Embryonic facial prominence (tissue), 1 donor: Measurements from ENCODE around the gene OLFML3.
A peak's percentile ranks its signal among the peaks of the same experiment; 100 is the strongest.
"Not testable (repeated sequence)": the region's sequence is repeated elsewhere in the genome, so short reads cannot be mapped to it uniquely, and the experiment has no call there.

Experiments used
- DNase-seq: peaks from one replicate; pipeline ENCODE4 v3.0.0-alpha.2; 2016; ENCODE audit errors: extremely low spot score

OLFML3 gene

GRCh38 chr1:113978863-113979702, at the start of gene OLFML3:
Gene OLFML3 (plus strand): TSS chr1:113979474. CDS start chr1:113979517, 43 bp downstream.
- DNase-seq, result peak; percentile 95

DNA sequence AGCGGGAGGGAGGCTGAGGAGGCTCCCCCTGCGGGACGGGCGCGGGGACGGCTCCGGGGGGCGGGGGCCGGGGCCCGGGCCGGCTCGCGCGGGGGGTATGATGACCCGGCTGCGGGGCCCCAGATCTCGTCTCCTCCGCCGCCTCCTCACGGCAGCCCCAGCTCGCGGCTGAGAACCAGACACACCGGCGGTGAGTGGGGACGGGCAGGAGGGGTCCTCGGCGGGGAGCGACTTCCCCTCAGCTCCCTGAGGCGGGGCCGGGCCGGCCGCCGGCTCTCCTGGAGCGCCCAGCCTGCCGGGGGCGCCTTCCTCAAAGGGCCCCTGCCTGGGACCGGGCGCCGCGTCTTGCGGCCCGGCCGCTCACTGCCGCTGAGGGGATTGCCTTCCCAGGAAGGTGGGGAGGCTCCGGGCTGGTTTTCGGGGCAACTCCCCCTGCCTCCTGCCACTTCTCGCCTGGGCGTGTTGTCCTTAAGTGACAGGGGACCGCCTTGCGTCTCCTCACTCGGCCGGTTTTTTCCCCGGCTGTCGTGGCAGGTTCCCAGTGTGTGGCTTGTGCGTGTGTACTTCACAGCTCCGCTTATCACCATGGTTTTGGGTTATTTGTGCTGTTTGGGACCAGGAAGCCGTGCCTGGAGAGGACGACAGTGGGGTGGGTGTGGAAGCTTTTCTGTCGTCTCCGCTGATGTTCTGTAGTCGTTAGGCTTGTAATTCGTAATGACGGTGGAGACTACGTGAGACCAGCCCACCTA, 49.4 kb upstream of the OLFML3 start:
- no peak for DNase-seq

- DNase-seq, result peak; percentile 96
Observed at GRCh38 chr1:113930499-113931161, 48.6 kb upstream of the OLFML3 start.

GRCh38 chr1:113931451-113931851, 47.8 kb upstream of the OLFML3 start:
- DNase-seq, result peak; percentile 22

DNA sequence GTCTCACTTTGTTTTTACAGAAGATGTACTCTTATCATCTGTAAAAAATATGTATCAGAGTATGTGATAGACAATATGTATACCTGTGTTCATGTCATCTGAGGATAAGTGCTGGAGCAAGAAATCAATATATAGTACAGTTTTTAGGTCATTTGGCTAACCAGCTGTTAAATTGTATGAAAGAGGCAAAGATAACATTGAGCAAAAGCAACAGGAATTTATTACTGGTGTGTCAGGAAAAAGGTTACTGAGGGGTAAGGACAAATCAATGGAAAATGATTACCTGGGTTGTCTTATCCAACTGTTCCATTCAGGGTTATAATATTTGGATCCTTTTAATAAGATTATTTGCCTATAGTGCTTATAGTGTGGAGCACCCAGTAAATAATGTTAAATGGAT, 45.3 kb upstream of the OLFML3 start:
- no peak for DNase-seq

DNA sequence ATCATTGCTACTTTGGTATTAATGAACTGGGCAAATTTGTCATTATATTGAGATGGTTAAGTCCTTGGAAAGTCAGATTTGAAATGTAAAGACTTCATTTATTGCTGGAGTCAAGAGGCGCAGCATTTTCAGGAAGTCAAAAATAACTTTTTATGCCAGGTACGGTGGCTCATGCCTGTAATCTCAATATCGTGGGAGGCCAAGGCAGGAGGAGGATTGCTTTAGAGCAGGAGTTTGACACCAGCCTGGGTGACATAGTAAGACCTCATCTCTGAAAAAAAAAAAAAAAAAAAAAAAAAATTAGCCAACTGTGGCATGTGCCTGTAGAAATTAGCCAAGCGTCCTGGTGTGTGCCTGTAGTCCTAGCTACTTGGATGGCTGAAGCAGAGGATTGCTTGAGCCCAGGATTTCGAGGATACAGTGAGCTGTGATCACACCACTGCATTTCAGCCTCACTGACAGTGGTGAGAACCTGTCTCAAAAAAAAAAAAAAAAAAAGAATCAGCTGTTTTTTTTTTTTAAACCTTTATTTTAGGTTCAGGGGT, 44.7 kb upstream of the OLFML3 start:
- DNase-seq, result no peak

- DNase-seq, result no peak
Observed at GRCh38 chr1:113935176-113935575, 44.1 kb upstream of the OLFML3 start.

DNA sequence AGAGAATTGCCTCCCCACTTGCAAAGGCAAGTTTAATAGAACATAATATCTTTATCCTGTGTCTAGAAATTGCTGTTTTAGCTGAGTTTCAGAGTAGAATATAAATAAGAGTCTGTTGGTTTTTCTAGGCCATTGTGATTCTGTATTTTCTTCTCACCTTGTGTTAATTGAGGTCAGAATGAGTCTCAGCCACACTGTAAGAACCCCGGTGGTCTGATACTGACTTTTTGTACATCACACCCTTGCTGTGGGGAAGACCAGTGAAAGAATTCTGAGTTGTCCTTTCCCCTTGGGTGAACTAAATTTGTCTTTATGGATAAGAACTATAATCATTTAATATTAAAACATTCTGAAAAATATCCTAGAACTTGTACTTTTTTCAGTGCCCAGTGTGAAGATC, 43.3 kb upstream of the OLFML3 start:
- DNase-seq, result no peak

DNA sequence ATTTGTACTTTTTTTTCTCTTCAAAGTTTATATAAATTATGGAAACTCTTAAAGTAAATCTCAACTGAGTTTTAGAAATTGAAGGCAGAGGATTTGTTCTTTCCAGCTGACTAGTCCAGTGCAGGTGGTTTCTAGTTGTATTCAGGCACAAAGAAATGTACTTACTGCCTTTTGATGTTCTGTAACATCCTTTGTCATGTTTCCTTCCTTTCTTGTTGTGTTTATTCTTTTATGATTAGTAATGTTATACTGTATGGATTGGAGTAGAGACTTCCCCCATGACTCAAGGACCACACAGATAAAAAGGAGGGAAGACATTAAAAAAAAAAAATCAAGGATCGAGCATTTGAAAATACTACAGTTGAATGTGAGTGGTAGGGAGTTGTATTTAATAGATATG, 42.1 kb upstream of the OLFML3 start:
- no peak for DNase-seq

GRCh38 chr1:113938192-113938591, 41.1 kb upstream of the OLFML3 start:
- DNase-seq, result no peak

- no peak for DNase-seq
Observed at GRCh38 chr1:113940365-113941244, 38.7 kb upstream of the OLFML3 start.

- no peak for DNase-seq
Observed at GRCh38 chr1:113941245-113941559, 38.1 kb upstream of the OLFML3 start.

GRCh38 chr1:113942527-113942926, 36.7 kb upstream of the OLFML3 start:
- DNase-seq, result no peak

GRCh38 chr1:113943028-113943811, 36.1 kb upstream of the OLFML3 start:
- no peak for DNase-seq

DNA sequence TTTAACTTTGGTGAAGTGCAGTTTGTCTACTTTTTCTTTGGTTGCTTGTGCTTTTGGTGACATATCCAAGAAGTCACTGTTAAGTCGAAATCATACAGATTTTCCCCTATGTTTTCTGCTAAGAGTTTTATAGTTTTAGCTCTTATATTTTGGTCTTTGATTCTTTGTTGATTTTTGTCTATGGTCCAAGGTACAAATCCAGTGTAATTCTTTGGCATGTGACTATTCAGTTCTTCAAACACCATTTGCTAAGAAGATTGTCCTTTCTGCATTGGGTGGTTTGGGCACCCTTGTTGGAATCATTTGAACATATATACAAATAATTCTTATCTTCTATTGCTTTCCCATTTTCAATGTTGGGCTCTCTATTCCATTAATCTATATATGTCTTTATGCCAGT, 33.9 kb upstream of the OLFML3 start:
- no peak for DNase-seq

DNA sequence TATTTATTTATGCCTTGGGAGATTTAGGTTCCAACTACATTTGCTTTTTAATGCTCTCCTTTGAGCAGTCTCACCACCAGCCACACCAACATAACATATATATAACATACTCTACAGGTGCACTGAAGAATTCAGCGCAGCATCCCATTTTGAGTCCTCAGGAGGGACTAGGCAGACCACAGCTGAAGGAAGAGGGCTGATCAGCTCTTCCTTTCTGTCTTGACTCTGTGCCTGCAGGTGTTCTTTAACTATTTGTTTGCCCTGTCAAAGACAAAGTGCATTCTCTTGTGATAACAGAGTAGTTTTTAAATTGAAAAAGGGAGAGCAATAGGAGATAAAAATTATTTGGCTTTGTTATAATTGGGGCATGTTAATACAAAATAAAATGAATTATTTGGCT, 33.2 kb upstream of the OLFML3 start:
- DNase-seq, result no peak

- no peak for DNase-seq
Observed at GRCh38 chr1:113946678-113947387, 32.4 kb upstream of the OLFML3 start.

GRCh38 chr1:113947388-113948107, 31.7 kb upstream of the OLFML3 start:
- no peak for DNase-seq

- DNase-seq, result not testable (repeated sequence)
Observed at GRCh38 chr1:113948151-113948550, 31.1 kb upstream of the OLFML3 start.
